Natural killer cell treated with Interleukin-12 subunit alpha and Interleukin-12 subunit beta and Interleukin-15 and Interleukin-18, amount 100 ng/mL, for 72 hours (primary cell): ENCODE measurements around the gene EPB41L1. TPM values are rescaled to one million over a fixed set of nuclear protein-coding genes. Genes with fewer than 3 reads are reported as not detected.
"Not testable (repeated sequence)": the region's sequence is repeated elsewhere in the genome, so short reads cannot be mapped to it uniquely, and the experiment has no call there.

Experiments used
- ATAC-seq, 2 donors: fragments of 150-1000 bp; cut with Tn5 transposase in 1 of 2; sonication (Bioruptor Pico), chemical (Tn5 transposase) in 1 of 2; 2 replicates each; pipeline ENCODE4 v1.10.0; 2021
- DNase-seq: peaks from one replicate; pipeline ENCODE4 v3.0.0; 2022; ENCODE audit warnings: low spot score
- H3K27ac Mint-ChIP-seq, 2 donors: 1 replicate in 1 of 2; 2 replicates in 1 of 2; pipeline ENCODE4 v1.8.0; 2022; ENCODE audit warnings: mixed read lengths in 2 of 2, mild to moderate bottlenecking in 1 of 2, moderate library complexity in 1 of 2
- H3K27me3 Mint-ChIP-seq, 2 donors: 1 replicate in 1 of 2; 2 replicates in 1 of 2; pipeline ENCODE4 v1.8.0; 2022; ENCODE audit warnings: mixed read lengths in 2 of 2
- H3K36me3 Mint-ChIP-seq: one replicate; pipeline ENCODE4 v1.8.0; 2022; ENCODE audit warnings: mixed read lengths
- H3K4me1 Mint-ChIP-seq, 2 donors: 1 replicate in 1 of 2; 2 replicates in 1 of 2; pipeline ENCODE4 v1.8.0; 2022; ENCODE audit warnings: low read depth in 2 of 2, mixed read lengths in 2 of 2, mild to moderate bottlenecking in 1 of 2
- H3K4me3 Mint-ChIP-seq: one replicate; pipeline ENCODE4 v1.8.0; 2022; ENCODE audit warnings: mixed read lengths
- H3K9me3 Mint-ChIP-seq: 2 replicates; pipeline ENCODE4 v1.8.0; 2022; ENCODE audit warnings: mixed read lengths
- total RNA-seq, 2 donors: library from RNA; stranded (reverse); gene quantifications; one replicate each; pipeline ENCODE4 v1.2.3, GENCODE V29; 2022

The EPB41L1 gene
- total RNA-seq, 2 donors from 2014 or later = 0.21 TPM; not detected in 1

- Mint-ChIP-seq H3K9me3 (no peaks in the 10 kb centered on the region), H3K27ac (no peak overlapping the region), H3K4me3 (no peak overlapping the region), H3K27me3 (no peaks in the 10 kb centered on the region), H3K4me1 (no peaks in the 10 kb centered on the region), H3K36me3 (no peaks in the 10 kb centered on the region)
- no peak for ATAC-seq
- DNase-seq = no peak
Measured at GRCh38 chr20:36135159-36135558, 19.4 kb upstream of the EPB41L1 start.

DNA sequence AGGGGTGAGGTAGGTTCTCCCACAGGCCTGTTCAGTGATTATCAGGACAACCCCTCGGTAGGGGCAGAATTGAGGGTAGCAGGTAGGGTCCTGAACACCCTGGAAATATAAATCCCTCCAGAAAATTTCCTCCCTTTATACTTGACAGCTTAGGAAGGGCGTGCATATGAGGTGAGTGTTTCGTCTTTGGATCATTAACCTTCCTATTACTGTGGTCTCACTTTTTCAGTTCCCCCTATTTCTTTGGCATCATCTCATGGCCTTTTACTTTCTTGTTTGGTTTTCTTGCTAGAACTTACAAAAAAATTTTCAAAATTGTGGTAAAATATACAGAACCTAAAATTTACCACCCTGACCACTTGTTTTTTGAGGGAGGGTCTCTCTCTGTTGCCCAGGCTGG is 18.7 kb upstream of the EPB41L1 start:
- H3K27me3 Mint-ChIP-seq = no peaks in the 10 kb centered on the region
- H3K4me1 Mint-ChIP-seq = no peaks in the 10 kb centered on the region

DNA sequence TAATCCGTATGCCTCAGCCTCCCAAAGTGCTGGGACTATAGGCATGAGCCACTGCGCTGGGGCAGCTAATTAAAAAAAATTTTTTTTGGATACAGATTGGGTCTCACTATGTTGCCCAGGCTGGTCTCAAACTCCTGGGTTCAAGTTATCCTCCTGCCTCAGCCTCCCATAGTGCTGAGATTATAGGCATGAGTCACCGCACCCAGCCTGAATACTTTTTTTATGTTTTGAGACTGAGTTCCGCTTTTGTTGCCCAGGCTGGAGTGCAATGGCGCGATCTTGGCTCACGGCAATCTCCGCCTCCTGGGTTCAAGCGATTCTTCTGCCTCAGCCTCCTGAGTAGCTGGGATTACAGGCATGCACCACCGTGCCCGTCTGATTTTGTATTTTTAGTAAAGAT is 17.2 kb upstream of the EPB41L1 start:
- not testable (repeated sequence) for ATAC-seq

More for the DNA sequence above, 18.7 kb upstream of the EPB41L1 start:
- Mint-ChIP-seq H3K36me3 (no peaks in the 10 kb centered on the region), H3K9me3 (no peaks in the 10 kb centered on the region), H3K4me3 (no peak overlapping the region), H3K27ac (no peak overlapping the region)
- DNase-seq (no peak), ATAC-seq (no peak)

GRCh38 chr20:36141310-36141709 is 13.2 kb upstream of the EPB41L1 start:
- Mint-ChIP-seq H3K27me3 (peaks cover 6 to 18% of the 10 kb centered on the region in 2 donors), H3K9me3 (no peaks in the 10 kb centered on the region), H3K4me3 (no peak overlapping the region), H3K27ac (no peak overlapping the region), H3K36me3 (no peaks in the 10 kb centered on the region), H3K4me1 (peaks cover 6 to 9% of the 10 kb centered on the region in 2 donors)
- ATAC-seq (no peak), DNase-seq (no peak)

More for the DNA sequence above, 17.2 kb upstream of the EPB41L1 start:
- not testable (repeated sequence) for H3K9me3 Mint-ChIP-seq, H3K4me3 Mint-ChIP-seq, DNase-seq, H3K27ac Mint-ChIP-seq, H3K4me1 Mint-ChIP-seq, H3K27me3 Mint-ChIP-seq, H3K36me3 Mint-ChIP-seq

GRCh38 chr20:36144336-36144735 is 10.2 kb upstream of the EPB41L1 start:
- Mint-ChIP-seq H3K4me1 (peaks cover 6 to 9% of the 10 kb centered on the region in 2 donors), H3K27me3 (peaks cover 13 to 37% of the 10 kb centered on the region in 2 donors), H3K4me3 (no peak overlapping the region), H3K36me3 (no peaks in the 10 kb centered on the region), H3K27ac (no peak overlapping the region), H3K9me3 (no peaks in the 10 kb centered on the region)
- DNase-seq = no peak
- no peak for ATAC-seq

DNA sequence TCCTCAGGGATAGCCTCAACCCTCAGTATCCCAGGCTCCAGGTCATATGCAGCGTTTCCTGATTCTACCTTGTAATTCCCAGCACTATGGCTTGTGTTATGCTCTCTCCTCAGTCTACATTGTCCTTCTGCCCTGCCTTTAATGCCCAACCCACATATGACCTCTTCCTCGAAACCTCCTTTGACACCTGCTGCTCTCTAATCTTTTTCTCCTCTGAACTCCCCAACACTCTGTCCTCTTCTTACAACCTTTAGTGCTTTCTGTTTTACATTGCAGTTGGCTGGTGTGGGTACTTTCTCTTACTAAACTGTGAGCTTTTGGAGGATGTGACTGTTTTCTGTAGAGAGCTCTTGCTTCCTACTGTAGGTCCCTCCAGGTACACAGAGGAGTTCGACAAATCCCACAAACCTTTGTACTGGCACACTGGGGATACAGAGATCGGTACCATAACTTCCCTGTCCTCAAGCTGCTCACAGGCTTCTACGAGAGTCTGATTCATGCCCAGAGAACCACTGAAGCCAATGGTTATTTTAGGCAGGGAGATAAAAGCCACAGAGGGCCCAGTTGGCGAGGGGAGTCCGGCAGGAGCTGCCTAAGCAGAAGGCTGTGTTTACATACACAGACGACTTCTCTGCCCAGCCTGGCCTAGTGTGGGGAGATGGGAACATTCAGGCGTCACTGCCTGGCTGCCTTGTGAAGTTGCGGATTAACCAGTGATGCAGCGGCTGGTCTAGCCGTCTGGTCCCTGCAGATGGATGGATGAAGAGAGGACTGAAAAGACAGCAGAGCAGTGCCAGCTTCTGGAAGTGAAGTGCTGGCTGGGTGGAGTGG is 8.4 kb upstream of the EPB41L1 start:
- no peak for DNase-seq
- Mint-ChIP-seq H3K4me3 (no peak overlapping the region), H3K36me3 (no peaks in the 10 kb centered on the region), H3K4me1 (peaks cover 6 to 9% of the 10 kb centered on the region in 2 donors), H3K9me3 (no peaks in the 10 kb centered on the region), H3K27me3 (peaks cover 13 to 37% of the 10 kb centered on the region in 2 donors), H3K27ac (no peak overlapping the region)
- no peak for ATAC-seq

GRCh38 chr20:36147690-36148089 is 6.8 kb upstream of the EPB41L1 start:
- DNase-seq = no peak
- H3K36me3 Mint-ChIP-seq = no peaks in the 10 kb centered on the region
- H3K9me3 Mint-ChIP-seq = no peaks in the 10 kb centered on the region
- no peak overlapping the region for H3K27ac Mint-ChIP-seq
- no peak for ATAC-seq
- peaks cover 16 to 37% of the 10 kb centered on the region in 2 donors for H3K27me3 Mint-ChIP-seq
- H3K4me1 Mint-ChIP-seq = peaks cover 6 to 9% of the 10 kb centered on the region in 2 donors
- no peak overlapping the region for H3K4me3 Mint-ChIP-seq

DNA sequence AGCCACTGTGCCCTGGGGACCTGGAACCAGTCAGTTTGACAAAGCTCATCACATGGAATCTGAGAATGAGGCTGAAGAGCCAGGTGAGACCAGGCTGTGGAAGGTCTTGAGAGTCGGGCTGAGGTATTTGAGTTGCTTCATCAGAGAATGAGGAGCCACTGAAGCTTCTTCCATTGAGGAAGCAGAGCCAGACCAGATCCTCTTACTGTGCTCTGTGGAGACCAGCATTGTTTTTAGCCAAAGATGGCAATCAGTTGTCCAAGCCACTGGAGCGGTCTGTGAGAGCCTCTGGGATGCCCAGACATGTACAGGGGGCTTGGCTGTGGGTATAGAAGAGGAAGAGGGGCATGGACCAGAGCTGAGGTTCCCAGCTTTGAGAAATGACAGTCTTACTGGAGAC is 6.1 kb upstream of the EPB41L1 start:
- no peak for DNase-seq
- Mint-ChIP-seq H3K9me3 (no peaks in the 10 kb centered on the region), H3K4me1 (peaks cover 0 to 4% of the 10 kb centered on the region in 2 donors), H3K4me3 (no peak overlapping the region), H3K27ac (no peak overlapping the region), H3K36me3 (no peaks in the 10 kb centered on the region), H3K27me3 (peaks cover 19 to 38% of the 10 kb centered on the region in 2 donors)
- ATAC-seq = no peak

DNA sequence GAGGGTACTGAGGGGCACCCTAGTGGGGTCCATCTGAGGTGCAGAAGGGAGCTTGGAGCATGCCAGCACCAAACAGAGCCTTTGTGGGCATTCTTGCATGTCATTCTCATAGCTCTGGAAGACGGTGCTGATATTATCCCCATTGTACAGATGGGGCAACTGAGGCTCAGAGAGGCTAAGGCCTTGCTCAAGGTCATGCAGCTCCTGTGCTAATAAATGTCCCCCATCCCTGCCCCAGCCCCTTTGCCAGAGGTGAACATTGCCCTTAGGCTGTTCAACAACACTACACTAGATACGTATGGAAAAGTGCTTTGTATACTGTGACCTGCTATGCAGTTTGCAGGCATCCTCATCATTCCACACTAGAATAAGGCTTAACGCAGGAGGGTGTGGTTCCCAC is 5.5 kb upstream of the EPB41L1 start:
- ATAC-seq = no peak
- Mint-ChIP-seq H3K9me3 (no peaks in the 10 kb centered on the region), H3K4me3 (no peak overlapping the region), H3K4me1 (peaks cover 0 to 4% of the 10 kb centered on the region in 2 donors), H3K27ac (no peak overlapping the region), H3K27me3 (peaks cover 19 to 40% of the 10 kb centered on the region in 2 donors), H3K36me3 (no peaks in the 10 kb centered on the region)
- no peak for DNase-seq

GRCh38 chr20:36149469-36149868 is 5.1 kb upstream of the EPB41L1 start:
- no peak for DNase-seq
- H3K9me3 Mint-ChIP-seq = no peaks in the 10 kb centered on the region
- peaks cover 0 to 4% of the 10 kb centered on the region in 2 donors for H3K4me1 Mint-ChIP-seq
- no peak overlapping the region for H3K4me3 Mint-ChIP-seq
- peaks cover 19 to 40% of the 10 kb centered on the region in 2 donors for H3K27me3 Mint-ChIP-seq
- no peaks in the 10 kb centered on the region for H3K36me3 Mint-ChIP-seq
- no peak overlapping the region for H3K27ac Mint-ChIP-seq
- no peak for ATAC-seq

GRCh38 chr20:36150489-36150846 is 4.1 kb upstream of the EPB41L1 start:
- H3K27me3 Mint-ChIP-seq = peaks cover 23 to 39% of the 10 kb centered on the region in 2 donors
- ATAC-seq (no peak), DNase-seq (no peak)
- no peak overlapping the region for H3K4me3 Mint-ChIP-seq
- no peak overlapping the region for H3K27ac Mint-ChIP-seq
- H3K36me3 Mint-ChIP-seq = no peaks in the 10 kb centered on the region
- H3K4me1 Mint-ChIP-seq = peaks cover 0 to 7% of the 10 kb centered on the region in 2 donors
- no peaks in the 10 kb centered on the region for H3K9me3 Mint-ChIP-seq

- no peak overlapping the region for H3K4me3 Mint-ChIP-seq
Measured at GRCh38 chr20:36150847-36151539, 3.5 kb upstream of the EPB41L1 start.

GRCh38 chr20:36152261-36152660 is 2.3 kb upstream of the EPB41L1 start:
- H3K4me3 Mint-ChIP-seq = no peak overlapping the region
- H3K4me1 Mint-ChIP-seq = peaks cover 0 to 3% of the 10 kb centered on the region in 2 donors
- ATAC-seq (no peak), DNase-seq (no peak)
- H3K27ac Mint-ChIP-seq = no peak overlapping the region
- peaks cover 16 to 28% of the 10 kb centered on the region in 2 donors for H3K27me3 Mint-ChIP-seq
- no peaks in the 10 kb centered on the region for H3K9me3 Mint-ChIP-seq
- no peaks in the 10 kb centered on the region for H3K36me3 Mint-ChIP-seq

More at GRCh38 chr20:36150847-36151539, 3.5 kb upstream of the EPB41L1 start:
- Mint-ChIP-seq H3K4me1 (peaks cover 0 to 4% of the 10 kb centered on the region in 2 donors), H3K36me3 (no peaks in the 10 kb centered on the region), H3K27ac (no peak overlapping the region), H3K27me3 (peaks cover 20 to 34% of the 10 kb centered on the region in 2 donors), H3K9me3 (no peaks in the 10 kb centered on the region)
- ATAC-seq = no peak
- DNase-seq = no peak

DNA sequence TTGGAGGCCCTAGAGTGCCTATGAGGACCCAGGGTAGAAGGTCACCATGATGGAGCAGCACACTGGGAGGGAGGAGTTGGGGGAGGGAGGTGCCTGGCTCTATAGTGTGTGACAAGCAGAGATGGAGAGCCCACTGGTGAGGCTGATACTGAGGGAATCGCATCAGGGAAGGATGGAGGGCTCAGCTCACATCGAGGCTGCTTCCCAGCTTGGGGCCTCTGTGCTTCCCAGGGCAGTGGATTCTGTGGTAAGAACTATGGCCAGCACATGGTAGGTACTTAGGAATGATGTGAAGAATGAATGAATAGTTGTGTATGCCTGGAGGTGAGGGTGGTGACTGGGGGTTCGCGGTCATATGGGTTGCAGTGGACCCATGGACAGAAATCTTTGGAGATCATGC is 1.3 kb upstream of the EPB41L1 start:
- no peak for ATAC-seq
- H3K27ac Mint-ChIP-seq = no peak overlapping the region
- DNase-seq = no peak
- H3K4me1 Mint-ChIP-seq = peaks cover 0 to 3% of the 10 kb centered on the region in 2 donors
- peaks cover 18 to 22% of the 10 kb centered on the region in 2 donors for H3K27me3 Mint-ChIP-seq
- H3K9me3 Mint-ChIP-seq = no peaks in the 10 kb centered on the region
- H3K36me3 Mint-ChIP-seq = no peaks in the 10 kb centered on the region
- no peak overlapping the region for H3K4me3 Mint-ChIP-seq
